ENCODE measurements around the gene CES2. TPM values are rescaled to one million over a fixed set of nuclear protein-coding genes. Genes with fewer than 3 reads are reported as not detected.

CES2 gene
- total RNA-seq, 1 experiment from 2014 or later: 29.7 TPM

DNA sequence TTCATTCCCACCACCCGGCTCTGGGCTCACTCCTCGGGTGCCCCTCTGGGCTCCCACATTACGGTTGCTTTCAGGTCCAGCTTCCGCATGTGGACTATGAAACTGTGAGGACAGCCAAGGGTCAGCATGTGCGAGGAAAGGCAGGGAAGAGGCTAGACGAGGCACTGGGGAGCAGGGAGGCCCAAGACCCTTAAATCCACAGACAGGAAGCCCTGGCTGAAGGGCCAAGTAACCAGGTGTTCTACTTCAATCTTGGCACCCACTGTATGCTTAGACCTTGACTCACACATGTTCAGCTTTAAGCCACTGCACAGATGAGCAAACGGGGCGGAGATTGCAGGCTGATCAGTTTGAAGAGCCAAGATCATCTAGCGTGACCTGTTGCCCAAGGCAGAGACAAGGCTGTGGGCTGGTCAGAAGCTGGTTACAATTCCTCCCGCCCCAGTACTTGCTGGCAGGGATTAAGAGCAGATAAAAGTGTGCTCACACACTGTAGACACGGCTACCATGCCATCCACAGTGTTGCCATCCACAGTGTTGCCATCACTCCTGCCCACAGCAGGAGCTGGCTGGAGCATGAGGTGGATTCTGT, 53.0 kb downstream of the CES2 start, which contains the start of gene CES4A:
Gene CES4A, plus strand, starts transcription at position 393 of the 592 bp plus-strand sequence. Its CDS starts 184 bp downstream, at position 577.
- H3K9me3 Mint-ChIP-seq: no peaks in the 10 kb centered on the region
- CTCF ChIA-PET: no interaction called here
- H3K27ac Mint-ChIP-seq: no peak within 1 kb of the TSS
- DNase-seq (ENCODE audit: low spot score) (no peak), ATAC-seq (no peak)
- H3K4me1 Mint-ChIP-seq: no peaks in the 10 kb centered on the region
- no peak within 1 kb of the TSS for H3K4me3 Mint-ChIP-seq
- TF ChIP-seq, protein P1, sequence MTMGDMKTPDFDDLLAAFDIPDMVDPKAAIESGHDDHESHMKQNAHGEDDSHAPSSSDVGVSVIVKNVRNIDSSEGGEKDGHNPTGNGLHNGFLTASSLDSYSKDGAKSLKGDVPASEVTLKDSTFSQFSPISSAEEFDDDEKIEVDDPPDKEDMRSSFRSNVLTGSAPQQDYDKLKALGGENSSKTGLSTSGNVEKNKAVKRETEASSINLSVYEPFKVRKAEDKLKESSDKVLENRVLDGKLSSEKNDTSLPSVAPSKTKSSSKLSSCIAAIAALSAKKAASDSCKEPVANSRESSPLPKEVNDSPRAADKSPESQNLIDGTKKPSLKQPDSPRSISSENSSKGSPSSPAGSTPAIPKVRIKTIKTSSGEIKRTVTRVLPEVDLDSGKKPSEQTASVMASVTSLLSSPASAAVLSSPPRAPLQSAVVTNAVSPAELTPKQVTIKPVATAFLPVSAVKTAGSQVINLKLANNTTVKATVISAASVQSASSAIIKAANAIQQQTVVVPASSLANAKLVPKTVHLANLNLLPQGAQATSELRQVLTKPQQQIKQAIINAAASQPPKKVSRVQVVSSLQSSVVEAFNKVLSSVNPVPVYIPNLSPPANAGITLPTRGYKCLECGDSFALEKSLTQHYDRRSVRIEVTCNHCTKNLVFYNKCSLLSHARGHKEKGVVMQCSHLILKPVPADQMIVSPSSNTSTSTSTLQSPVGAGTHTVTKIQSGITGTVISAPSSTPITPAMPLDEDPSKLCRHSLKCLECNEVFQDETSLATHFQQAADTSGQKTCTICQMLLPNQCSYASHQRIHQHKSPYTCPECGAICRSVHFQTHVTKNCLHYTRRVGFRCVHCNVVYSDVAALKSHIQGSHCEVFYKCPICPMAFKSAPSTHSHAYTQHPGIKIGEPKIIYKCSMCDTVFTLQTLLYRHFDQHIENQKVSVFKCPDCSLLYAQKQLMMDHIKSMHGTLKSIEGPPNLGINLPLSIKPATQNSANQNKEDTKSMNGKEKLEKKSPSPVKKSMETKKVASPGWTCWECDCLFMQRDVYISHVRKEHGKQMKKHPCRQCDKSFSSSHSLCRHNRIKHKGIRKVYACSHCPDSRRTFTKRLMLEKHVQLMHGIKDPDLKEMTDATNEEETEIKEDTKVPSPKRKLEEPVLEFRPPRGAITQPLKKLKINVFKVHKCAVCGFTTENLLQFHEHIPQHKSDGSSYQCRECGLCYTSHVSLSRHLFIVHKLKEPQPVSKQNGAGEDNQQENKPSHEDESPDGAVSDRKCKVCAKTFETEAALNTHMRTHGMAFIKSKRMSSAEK (CRISPR knock-in tag; IDR thresholded peaks at IDR 0.05; ENCODE audit: borderline replicate concordance): no peak
- TF ChIP-seq IRF2 (CRISPR knock-in tag; IDR thresholded peaks at IDR 0.05; ENCODE audit: borderline replicate concordance, low read depth) (no peak), ZNF396 (CRISPR knock-in tag; IDR thresholded peaks at IDR 0.05; ENCODE audit: borderline replicate concordance) (no peak), RELA (CRISPR knock-in tag; IDR thresholded peaks at IDR 0.05; ENCODE audit: borderline replicate concordance) (no peak), FOXK1 (CRISPR knock-in tag; IDR thresholded peaks at IDR 0.05) (no peak), TP53 (CRISPR knock-in tag; IDR thresholded peaks at IDR 0.05) (no peak), ZNF219 (CRISPR knock-in tag; IDR thresholded peaks at IDR 0.05; ENCODE audit: borderline replicate concordance) (no peak), CREB1 (CRISPR knock-in tag; IDR thresholded peaks at IDR 0.05) (no peak), TEAD4 (CRISPR knock-in tag; IDR thresholded peaks at IDR 0.05) (no peak)
- TF ChIP-seq, protein P2, sequence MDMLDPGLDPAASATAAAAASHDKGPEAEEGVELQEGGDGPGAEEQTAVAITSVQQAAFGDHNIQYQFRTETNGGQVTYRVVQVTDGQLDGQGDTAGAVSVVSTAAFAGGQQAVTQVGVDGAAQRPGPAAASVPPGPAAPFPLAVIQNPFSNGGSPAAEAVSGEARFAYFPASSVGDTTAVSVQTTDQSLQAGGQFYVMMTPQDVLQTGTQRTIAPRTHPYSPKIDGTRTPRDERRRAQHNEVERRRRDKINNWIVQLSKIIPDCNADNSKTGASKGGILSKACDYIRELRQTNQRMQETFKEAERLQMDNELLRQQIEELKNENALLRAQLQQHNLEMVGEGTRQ (CRISPR knock-in tag; IDR thresholded peaks at IDR 0.05): no peak
- TF ChIP-seq, protein P3, sequence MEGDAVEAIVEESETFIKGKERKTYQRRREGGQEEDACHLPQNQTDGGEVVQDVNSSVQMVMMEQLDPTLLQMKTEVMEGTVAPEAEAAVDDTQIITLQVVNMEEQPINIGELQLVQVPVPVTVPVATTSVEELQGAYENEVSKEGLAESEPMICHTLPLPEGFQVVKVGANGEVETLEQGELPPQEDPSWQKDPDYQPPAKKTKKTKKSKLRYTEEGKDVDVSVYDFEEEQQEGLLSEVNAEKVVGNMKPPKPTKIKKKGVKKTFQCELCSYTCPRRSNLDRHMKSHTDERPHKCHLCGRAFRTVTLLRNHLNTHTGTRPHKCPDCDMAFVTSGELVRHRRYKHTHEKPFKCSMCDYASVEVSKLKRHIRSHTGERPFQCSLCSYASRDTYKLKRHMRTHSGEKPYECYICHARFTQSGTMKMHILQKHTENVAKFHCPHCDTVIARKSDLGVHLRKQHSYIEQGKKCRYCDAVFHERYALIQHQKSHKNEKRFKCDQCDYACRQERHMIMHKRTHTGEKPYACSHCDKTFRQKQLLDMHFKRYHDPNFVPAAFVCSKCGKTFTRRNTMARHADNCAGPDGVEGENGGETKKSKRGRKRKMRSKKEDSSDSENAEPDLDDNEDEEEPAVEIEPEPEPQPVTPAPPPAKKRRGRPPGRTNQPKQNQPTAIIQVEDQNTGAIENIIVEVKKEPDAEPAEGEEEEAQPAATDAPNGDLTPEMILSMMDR (IDR thresholded peaks at IDR 0.05): no peak
- TF ChIP-seq, protein P4, sequence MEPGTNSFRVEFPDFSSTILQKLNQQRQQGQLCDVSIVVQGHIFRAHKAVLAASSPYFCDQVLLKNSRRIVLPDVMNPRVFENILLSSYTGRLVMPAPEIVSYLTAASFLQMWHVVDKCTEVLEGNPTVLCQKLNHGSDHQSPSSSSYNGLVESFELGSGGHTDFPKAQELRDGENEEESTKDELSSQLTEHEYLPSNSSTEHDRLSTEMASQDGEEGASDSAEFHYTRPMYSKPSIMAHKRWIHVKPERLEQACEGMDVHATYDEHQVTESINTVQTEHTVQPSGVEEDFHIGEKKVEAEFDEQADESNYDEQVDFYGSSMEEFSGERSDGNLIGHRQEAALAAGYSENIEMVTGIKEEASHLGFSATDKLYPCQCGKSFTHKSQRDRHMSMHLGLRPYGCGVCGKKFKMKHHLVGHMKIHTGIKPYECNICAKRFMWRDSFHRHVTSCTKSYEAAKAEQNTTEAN (CRISPR knock-in tag; IDR thresholded peaks at IDR 0.05): no peak
- TF ChIP-seq, protein P5, sequence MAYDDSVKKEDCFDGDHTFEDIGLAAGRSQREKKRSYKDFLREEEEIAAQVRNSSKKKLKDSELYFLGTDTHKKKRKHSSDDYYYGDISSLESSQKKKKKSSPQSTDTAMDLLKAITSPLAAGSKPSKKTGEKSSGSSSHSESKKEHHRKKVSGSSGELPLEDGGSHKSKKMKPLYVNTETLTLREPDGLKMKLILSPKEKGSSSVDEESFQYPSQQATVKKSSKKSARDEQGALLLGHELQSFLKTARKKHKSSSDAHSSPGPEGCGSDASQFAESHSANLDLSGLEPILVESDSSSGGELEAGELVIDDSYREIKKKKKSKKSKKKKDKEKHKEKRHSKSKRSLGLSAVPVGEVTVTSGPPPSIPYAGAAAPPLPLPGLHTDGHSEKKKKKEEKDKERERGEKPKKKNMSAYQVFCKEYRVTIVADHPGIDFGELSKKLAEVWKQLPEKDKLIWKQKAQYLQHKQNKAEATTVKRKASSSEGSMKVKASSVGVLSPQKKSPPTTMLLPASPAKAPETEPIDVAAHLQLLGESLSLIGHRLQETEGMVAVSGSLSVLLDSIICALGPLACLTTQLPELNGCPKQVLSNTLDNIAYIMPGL (CRISPR knock-in tag; IDR thresholded peaks at IDR 0.05): no peak
- TF ChIP-seq, protein P6, sequence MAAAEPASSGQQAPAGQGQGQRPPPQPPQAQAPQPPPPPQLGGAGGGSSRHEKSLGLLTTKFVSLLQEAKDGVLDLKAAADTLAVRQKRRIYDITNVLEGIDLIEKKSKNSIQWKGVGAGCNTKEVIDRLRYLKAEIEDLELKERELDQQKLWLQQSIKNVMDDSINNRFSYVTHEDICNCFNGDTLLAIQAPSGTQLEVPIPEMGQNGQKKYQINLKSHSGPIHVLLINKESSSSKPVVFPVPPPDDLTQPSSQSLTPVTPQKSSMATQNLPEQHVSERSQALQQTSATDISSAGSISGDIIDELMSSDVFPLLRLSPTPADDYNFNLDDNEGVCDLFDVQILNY (CRISPR knock-in tag; IDR thresholded peaks at IDR 0.05): no peak
- H3K27me3 Mint-ChIP-seq (ENCODE audit: low read depth): peaks cover 12% of the 10 kb centered on the region
- no peaks in the 10 kb centered on the region for H3K36me3 Mint-ChIP-seq
- POLR2A ChIA-PET: no interaction called here

Data from WTC11 (cell line).